Raji (cell line): Measurements from ENCODE around the gene CBFA2T2.
A peak's percentile ranks its signal among the peaks of the same experiment; 100 is the strongest.

Experiments
- POLR2A ChIP-seq: IDR thresholded peaks from 2 replicates; pipeline ENCODE4 v1.6.1; 2011; ENCODE audit warnings: low read depth, low read length, control low read depth; ENCODE audit not compliant: insufficient read depth

Gene CBFA2T2

DNA sequence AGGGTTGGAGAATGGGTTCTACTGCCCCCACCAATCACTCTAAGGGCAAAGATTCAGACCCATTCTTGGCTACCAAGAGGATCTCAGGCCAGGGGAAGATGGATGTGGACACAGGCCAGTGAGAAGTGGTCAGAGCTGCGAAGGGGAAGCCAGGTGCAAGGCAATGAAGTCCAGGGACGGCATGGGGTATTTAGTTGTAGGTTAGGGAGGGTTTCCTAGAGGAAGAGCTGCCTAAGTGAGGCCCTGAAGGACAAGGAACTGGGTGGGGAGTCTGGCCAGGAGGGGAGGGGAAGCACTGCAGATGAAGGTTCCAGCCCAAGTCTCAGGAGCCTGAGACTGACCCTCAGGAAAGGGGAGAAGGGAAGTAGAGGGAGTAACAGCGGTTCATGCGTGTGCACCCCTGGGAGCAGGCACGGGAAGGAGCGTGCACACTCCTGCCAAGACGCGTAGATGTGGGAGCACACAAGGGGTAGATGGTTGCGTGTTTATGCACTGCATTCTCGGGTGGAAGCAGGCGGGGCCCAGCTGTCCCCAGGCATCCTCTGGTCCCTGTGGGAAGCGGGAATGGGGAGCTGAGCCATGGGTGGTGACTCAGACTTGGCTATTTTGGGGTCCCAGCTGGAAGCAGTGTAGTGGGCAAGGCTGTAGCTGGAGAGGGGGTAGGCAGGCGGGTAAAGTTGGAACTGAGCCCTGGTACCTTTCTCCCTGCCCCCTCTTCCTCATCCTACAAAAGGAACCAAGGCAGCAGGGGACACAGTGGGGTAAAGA, 180.2 kb downstream of the CBFA2T2 start:
- TF ChIP-seq POLR2A, result no peak

DNA sequence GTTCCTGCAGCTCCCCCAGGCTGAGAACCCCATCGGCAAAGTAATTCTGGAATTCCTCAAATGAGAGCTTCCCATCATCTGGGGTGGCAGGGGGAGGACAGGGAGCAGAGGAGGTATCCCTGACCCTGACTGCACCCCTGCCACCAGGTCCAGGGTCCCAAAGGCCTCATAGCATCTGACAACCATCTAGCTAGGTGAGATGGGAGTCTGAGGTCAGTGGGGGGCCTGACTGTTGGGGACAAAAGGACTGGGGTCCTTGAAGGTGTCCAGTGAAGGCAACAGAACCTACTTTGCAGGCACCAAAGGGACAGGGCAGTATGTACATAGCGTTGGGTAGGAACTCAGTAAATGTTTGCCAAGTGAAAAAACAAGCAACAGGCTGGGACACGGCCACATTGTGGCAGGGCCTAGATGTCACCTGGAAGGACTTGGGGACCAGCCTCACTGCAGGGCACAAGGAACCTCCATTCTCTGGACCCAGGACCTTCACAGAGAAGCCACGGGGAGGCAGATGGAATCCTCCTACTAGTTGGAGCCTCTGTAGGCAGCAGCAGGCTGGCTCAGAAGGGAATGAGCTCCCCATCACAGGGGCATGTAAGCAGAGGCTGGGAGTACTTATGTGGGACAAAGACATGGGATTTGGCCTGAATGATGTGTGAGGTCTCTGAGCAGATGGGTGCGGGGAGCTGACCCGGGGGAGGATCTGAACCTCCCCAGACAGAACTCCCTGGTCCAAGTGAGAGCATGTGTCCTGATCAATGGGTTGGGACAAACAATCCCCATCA, 181.0 kb downstream of the CBFA2T2 start:
- TF ChIP-seq POLR2A, result no peak

DNA sequence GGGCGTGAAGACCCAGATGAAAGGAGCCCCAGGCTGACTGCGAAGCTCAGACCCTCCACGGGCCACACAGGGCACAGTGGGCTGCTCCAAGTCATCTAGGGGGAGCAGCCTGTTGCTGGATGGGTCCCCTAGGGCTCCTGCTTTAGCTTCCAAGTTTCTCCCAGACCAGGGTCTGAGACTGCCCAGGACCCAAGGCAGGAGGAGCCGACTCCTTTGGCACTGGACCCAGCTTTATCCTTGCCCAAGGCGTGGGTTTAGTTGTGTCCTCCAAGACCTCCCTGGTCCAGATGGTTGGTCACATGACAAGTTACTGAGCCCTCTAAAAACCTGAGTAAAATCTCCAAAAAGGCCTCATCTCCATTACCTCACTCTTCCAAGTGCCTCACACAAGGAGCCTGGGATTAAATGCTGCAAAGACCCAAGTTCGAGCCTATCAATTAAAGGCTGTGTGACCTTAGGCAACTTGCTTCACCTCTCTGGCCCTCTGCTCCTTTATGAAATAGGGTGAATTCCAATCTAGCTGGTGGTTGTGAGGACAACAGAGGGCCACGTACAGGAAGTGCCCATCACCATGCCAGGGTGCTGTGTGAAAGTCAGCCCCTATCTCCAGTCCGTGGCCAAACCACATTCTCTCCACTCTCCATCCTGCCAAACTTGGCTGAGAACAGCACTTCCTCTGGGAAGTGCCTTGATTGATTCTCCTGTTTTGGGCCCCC, 181.8 kb downstream of the CBFA2T2 start:
- no peak for TF ChIP-seq POLR2A

DNA sequence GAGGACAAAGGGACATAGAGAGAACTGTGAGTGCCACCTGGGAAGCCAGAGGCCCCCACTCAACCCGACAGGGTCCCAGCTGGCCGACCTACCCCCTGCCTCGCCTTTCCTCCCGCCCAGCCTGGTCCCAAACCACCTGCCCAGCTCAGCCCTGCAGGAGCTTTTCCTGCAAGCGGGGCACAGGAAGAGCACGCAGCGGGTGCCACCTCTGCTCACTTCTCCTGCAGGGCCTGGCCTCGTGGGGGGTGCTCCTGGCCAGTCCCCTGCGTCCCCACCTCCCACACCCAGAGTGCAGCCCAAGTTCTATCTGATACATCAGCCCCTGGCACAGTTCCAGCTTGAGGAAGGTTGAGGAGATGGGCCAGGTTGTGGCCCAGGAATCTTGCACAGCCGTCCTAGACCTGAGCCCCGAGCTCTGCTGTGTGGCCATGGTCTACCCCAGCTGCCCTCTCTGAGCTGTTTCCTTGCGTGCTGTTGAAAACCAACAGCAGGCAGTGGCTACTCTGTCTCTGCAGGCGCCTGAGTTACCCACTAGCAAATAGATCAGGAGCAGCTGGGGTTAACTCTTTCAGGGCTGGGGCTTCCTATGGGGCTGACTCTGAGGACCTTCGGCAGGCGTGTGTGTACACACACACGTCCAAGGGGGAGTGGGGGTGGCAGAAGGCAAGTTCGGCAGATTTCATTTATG, 182.7 kb downstream of the CBFA2T2 start:
- TF ChIP-seq POLR2A, result no peak

DNA sequence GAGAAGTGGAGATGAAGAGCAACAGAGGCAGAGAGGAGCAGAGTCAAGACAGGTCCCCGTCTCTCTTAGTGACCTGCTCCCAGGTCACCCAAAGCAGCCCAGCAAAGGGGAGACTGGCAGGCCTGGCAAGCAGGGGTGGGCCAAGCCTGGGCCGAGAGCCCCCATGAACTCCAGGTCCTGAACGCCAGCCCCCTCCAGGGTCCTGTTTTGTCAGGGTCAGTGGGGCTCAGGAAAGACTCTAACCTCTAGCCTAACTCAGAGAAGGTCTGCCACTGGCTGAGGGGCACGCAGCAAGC, 183.2 kb downstream of the CBFA2T2 start:
- no peak for TF ChIP-seq POLR2A

DNA sequence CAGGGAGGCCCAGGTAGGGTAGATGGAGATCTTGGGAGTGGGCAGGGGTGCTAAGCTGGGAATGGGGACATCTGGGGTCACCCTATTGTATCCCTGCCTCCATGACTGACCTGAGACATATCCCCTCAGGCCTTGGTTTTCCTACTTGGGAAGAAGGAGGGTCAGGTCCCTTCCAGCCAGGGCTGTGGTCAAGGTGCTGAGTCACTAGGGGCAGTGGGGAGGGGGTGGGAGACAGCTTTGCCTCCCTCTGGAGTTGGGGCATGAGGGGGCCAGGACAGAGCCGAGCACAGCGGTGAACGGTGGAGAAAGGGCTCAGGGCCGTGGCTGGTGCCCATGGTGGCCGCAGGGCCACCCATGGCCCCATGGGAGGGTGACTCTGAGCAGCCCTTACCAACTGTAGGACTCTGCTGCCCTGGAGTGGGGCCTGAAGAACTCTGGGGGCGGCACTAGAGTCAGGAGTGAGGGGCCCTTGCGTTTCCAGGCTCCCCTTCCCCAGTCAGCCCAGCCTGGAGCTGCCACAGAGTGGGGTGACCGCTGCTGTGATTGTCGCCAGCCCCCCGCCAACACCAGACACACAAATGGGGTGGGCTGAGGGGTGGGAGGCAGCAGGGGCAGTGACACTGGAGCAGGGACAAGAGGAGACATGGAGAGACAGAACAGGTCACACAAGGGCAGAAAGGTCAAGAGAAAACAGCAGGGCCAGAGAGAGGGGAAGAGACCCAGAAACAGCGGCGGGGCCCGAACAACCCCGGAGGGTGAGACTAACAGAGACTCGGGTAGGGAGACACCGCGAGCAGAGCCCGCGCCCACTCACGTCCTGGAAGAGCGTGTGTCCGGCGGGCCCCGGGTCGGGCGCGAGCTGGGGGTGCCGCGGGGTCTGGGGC, 183.8 kb downstream of the CBFA2T2 start:
- TF ChIP-seq POLR2A, result no peak

DNA sequence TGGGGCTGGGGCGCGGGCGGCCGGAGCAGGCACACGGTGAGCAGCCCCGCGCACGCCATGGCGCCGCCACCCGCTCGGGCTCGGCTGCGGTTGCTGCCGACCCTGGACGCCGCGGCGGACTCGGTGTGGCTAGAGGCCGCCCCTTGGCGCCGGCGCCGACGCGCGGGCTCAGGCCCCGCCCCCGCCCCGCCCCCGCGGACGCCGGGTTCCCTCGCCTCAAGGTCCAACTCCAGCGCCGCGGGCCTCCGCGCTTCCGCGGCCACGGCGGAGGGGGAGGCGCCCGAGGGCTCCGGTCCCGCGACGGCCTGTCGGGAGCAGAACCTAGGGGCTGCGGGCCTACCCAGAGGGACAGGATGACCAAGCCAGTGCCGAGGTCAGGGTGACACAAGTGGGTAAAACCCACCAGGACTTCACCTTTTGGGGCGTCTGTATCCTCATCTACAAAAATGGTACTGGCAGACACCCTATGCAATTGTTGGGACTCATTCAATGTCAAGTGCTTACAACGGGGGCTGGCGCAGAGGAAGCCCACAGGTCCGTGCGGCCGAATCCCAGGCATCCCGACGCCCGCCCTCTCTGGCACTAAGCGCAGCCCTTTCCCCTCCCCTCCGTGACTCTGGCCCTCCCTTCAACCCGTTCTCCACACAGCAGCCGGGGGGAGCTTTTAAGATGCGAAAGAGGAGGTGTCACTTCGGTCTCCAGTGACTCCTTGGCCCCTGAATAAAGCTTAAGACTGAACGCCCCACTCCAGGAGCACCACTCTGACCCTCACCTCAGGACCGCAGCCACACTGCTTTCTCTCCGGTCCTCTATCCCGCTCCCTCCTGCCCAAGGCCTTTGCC, 184.6 kb downstream of the CBFA2T2 start, which contains the start of gene NECAB3:
Gene NECAB3 (minus strand): TSS at position 135 of the 842 bp plus-strand sequence. CDS start 76 bp downstream, at position 59.
- TF ChIP-seq POLR2A, result peak; percentile 84

DNA sequence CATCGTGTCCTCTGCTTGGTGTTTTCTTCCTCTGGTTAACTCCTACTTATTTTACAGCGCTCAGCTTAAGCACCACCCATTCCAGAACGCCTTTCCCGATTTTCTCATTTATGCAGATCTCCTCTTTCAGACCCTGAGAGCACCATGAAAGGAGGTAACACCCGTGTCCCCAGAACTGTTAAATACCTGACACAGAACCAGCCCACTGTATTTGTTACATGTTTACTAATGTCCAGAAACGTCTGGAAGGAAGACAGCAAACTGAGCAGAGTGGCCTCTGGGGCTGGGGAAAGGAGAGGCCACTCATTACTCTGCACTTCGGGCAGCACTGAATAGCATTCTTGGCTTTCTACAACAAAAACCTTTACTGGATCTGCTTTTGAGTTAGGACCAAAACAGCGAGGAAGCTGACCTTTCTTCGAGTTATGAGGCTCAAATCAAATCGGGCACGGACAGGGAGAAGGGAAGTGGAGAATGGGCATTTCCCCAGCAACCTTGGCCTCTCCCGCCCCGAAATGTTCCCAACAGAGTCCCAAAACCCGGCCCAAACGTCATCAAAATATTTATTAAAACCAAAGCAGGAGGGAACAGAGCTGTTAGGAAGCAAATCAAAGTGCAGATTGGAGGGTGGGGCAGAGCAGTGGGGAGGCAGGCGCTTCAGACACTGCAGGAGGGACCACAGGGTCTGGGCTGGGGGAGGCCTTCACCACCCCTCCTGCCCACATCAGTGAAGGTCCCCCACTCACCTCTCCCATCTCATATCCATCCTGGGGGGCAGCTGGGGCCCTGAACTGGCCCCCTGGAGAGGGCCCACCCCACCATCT, 185.5 kb downstream of the CBFA2T2 start:
- TF ChIP-seq POLR2A, result no peak

DNA sequence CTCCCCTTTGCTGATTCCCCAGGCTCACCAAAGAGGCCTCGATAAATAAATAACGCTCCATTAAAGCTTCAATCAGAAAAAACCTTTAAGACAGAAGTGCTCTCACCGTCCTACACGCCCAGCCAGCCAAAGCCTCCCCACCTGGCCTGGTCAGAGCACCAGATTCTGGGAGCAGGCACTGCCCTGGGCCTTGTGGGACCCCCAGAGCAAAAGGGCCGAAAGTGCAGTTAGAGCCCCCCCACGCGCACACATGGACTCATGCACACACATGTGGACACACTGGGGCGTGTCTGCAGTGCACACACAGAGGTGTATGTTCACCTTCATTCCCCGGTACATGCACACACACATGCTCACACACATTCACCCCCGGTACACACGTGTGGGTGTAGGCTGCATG, 186.2 kb downstream of the CBFA2T2 start:
- TF ChIP-seq POLR2A, result no peak

DNA sequence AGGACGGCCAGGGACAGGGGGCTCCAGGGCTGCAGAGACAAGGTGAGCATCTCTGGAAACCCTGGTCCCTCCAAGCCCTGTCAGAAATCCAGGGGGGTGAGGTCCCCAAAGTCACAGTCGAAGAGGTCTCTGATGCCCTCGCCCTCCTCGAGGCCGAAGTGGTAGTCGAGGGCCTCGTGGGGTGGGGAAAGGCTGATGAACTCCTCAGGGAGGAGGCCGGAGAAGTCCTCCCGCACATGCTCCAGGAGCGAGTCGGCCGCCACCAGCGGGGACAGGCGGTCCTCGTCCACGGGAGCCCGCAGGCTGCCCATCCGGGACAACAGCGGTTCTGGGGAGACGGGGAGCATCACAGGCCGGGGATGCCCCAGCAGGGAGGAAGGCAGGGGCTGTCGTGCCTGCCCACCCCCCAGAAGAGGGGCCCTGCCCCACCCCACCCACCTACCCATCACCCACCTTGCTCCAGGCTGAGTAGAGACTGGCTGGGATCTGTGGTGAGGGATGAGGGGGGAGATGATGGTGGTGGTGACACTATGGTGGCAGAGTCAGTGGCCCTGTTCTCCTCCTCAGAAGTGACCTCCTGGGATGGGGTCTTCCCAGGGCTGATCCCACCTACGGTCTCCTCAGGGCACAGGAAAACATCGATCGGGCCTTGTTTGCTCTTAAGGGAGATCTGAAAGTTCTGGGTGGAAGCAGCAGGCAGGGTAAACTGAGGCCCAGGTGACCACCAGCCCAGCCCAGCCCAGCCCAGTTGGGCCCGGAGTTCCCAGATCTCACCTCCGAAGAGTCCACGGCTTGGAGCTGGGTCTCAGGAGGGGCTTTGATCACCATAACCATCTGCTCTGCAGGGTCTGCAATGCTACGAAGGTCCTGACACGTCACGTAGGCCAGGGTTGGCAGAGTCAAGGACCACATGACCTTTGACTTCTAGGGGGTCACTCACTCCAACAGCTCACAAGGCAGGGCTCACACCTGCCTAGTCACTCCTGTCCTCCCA, 187.1 kb downstream of the CBFA2T2 start:
- TF ChIP-seq POLR2A, result no peak

DNA sequence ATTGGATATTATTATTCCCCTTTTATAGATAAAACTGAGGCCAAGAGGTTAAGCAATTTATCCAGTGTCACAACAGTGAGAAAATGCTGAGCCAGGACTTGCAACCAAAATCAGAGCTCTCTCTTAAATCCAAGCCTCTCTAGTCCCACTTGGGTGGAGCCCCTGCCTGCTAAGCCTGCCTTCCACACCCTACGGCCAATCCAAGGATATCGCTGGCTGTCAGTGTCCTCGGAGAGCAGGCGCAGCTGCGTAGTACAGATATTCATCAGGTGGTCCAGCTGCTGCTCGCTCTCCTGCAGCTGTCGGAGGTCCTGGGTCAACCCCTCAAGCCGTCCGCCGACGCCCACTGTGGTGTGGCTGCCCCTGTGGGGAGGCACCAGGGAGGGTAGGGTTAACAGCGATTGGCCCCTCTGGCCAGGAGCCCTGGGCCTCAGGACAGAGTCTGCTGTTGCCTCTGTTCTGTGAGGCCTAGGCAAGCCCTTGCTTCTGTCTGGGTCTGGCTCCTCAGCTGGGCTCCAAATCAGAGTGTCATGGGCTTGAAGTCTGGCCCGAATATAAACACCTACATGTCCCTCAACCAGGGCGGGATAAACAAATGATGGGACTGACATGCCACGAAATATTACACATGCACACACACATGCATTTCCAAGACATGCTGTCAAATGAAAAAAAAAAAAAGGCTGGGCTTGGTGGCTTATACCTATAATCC, 188.3 kb downstream of the CBFA2T2 start:
- no peak for TF ChIP-seq POLR2A
